Measurements from ENCODE around the gene TBC1D32.
A peak's percentile ranks its signal among the peaks of the same experiment; 100 is the strongest.

The TBC1D32 gene

DNA sequence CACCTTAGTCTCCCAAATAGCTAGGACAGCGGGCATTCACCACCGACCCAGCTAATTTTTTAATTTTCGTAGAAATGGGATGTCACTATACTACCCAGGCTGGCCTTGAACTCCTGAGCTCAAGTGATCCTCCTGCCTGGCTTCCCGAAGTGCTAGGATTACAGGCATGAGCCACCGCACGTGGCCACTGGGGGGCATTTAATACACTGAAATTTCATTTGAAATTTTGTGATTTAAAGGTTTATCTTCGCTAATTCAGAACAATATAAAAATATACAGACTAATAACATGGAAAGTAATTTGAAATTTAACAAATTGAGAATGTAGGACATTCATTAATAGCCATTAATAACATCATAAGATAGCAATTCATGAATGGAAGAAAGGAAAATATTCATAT is 20.5 kb upstream of the TBC1D32 start:
- TF ChIP-seq ARNTL (CRISPR knock-in tag; IDR thresholded peaks at IDR 0.05; ENCODE audit: borderline replicate concordance, low read depth) = no peak
- no peak for TF ChIP-seq ZNF8 (CRISPR knock-in tag; IDR thresholded peaks at IDR 0.05)
- TF ChIP-seq, protein P1, sequence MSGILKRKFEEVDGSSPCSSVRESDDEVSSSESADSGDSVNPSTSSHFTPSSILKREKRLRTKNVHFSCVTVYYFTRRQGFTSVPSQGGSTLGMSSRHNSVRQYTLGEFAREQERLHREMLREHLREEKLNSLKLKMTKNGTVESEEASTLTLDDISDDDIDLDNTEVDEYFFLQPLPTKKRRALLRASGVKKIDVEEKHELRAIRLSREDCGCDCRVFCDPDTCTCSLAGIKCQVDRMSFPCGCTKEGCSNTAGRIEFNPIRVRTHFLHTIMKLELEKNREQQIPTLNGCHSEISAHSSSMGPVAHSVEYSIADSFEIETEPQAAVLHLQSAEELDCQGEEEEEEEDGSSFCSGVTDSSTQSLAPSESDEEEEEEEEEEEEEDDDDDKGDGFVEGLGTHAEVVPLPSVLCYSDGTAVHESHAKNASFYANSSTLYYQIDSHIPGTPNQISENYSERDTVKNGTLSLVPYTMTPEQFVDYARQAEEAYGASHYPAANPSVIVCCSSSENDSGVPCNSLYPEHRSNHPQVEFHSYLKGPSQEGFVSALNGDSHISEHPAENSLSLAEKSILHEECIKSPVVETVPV (CRISPR knock-in tag; IDR thresholded peaks at IDR 0.05) = no peak
- TF ChIP-seq, protein P2, sequence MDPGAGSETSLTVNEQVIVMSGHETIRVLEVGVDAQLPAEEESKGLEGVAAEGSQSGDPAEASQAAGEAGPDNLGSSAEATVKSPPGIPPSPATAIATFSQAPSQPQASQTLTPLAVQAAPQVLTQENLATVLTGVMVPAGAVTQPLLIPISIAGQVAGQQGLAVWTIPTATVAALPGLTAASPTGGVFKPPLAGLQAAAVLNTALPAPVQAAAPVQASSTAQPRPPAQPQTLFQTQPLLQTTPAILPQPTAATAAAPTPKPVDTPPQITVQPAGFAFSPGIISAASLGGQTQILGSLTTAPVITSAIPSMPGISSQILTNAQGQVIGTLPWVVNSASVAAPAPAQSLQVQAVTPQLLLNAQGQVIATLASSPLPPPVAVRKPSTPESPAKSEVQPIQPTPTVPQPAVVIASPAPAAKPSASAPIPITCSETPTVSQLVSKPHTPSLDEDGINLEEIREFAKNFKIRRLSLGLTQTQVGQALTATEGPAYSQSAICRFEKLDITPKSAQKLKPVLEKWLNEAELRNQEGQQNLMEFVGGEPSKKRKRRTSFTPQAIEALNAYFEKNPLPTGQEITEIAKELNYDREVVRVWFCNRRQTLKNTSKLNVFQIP (CRISPR knock-in tag; IDR thresholded peaks at IDR 0.05; ENCODE audit: borderline replicate concordance, low read depth) = no peak
- no peak for ATAC-seq

DNA sequence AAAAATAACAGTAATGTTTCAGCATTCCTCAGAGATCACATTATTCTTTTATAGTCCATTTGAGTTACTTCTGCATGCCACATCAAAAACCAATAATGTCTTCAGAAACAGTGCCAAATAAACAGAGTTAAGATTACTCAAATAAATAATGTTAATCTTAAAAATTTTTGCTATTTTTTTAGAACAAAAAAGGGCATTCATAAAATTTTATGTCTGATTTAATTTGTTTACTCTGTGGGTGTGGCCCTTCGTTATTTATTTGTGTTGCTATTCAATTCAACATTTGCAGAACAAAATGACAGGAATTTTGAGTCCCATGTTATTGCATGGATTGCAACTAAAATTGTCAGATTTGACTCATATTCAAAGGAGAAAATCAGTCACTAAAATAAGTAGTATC is 18.7 kb upstream of the TBC1D32 start:
- no peak for ATAC-seq
- TF ChIP-seq ISL1 (CRISPR knock-in tag; IDR thresholded peaks at IDR 0.05) (no peak), ZNF565 (CRISPR knock-in tag; conservative IDR thresholded peaks at IDR 0.05; ENCODE audit: low read depth) (no peak)

DNA sequence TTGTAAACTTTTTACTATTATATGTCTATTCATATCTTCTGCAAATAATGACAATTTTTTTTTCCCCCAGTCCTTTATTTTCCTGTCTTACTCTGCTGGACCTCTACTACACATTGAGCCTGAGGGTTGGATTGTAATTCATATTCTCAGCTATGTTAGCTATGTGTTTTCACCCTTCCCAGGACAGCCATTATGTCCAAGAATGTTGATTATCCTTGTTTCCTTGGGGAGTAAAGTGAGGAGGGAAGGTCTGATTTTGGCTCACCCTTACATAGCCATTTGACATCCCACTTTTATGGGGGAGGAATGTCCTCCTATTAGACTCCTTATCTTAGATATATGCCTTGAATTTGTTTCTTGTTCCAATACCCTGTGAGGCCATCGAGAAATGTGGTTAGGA is 17.6 kb upstream of the TBC1D32 start:
- ATAC-seq = no peak

DNA sequence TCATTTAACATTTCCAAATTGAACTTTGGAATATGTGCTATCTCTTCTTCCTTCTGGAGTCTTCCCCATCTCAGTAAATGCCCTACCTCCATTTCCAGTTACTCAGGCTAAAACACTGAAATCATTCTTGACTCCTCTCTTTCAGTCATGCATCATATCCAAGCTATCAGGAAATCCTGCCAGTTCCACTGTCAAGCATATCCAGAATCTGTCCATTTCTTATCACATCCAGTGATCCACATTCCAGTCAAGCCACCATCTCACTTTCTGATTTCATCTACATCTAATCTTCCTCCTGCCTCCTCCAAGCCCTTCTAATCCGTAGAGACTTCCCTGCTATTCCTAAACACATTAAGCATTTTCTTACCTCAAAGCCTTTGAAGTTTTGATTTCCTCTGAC is 15.3 kb upstream of the TBC1D32 start:
- TF ChIP-seq ZNF70 (CRISPR knock-in tag; IDR thresholded peaks at IDR 0.05) (no peak), CSDC2 (CRISPR knock-in tag; IDR thresholded peaks at IDR 0.05) (no peak), TCF4 (CRISPR knock-in tag; IDR thresholded peaks at IDR 0.05; ENCODE audit: borderline replicate concordance) (no peak), ARNTL (CRISPR knock-in tag; IDR thresholded peaks at IDR 0.05; ENCODE audit: borderline replicate concordance, low read depth) (no peak), ZNF8 (CRISPR knock-in tag; IDR thresholded peaks at IDR 0.05) (no peak)
- TF ChIP-seq, protein P3, sequence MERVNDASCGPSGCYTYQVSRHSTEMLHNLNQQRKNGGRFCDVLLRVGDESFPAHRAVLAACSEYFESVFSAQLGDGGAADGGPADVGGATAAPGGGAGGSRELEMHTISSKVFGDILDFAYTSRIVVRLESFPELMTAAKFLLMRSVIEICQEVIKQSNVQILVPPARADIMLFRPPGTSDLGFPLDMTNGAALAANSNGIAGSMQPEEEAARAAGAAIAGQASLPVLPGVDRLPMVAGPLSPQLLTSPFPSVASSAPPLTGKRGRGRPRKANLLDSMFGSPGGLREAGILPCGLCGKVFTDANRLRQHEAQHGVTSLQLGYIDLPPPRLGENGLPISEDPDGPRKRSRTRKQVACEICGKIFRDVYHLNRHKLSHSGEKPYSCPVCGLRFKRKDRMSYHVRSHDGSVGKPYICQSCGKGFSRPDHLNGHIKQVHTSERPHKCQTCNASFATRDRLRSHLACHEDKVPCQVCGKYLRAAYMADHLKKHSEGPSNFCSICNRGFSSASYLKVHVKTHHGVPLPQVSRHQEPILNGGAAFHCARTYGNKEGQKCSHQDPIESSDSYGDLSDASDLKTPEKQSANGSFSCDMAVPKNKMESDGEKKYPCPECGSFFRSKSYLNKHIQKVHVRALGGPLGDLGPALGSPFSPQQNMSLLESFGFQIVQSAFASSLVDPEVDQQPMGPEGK (CRISPR knock-in tag; IDR thresholded peaks at IDR 0.05; ENCODE audit: borderline replicate concordance) = no peak

More for the DNA sequence above, 17.6 kb upstream of the TBC1D32 start:
- TF ChIP-seq ESRRG (CRISPR knock-in tag; IDR thresholded peaks at IDR 0.05) (no peak), ZNF70 (CRISPR knock-in tag; IDR thresholded peaks at IDR 0.05) (no peak), ZFP30 (CRISPR knock-in tag; IDR thresholded peaks at IDR 0.05) (no peak), ZNF565 (CRISPR knock-in tag; conservative IDR thresholded peaks at IDR 0.05; ENCODE audit: low read depth) (no peak), RARB (CRISPR knock-in tag; IDR thresholded peaks at IDR 0.05) (no peak), ZFP3 (CRISPR knock-in tag; IDR thresholded peaks at IDR 0.05) (no peak), PPARA (CRISPR knock-in tag; IDR thresholded peaks at IDR 0.05; ENCODE audit: borderline replicate concordance) (no peak), TCF4 (CRISPR knock-in tag; IDR thresholded peaks at IDR 0.05; ENCODE audit: borderline replicate concordance) (no peak), SNAI2 (CRISPR knock-in tag; IDR thresholded peaks at IDR 0.05) (no peak), ISL1 (CRISPR knock-in tag; IDR thresholded peaks at IDR 0.05) (no peak), ZNF8 (CRISPR knock-in tag; IDR thresholded peaks at IDR 0.05) (no peak), GLIS3 (CRISPR knock-in tag; IDR thresholded peaks at IDR 0.05) (no peak), ARNTL (CRISPR knock-in tag; IDR thresholded peaks at IDR 0.05; ENCODE audit: borderline replicate concordance, low read depth) (no peak)
- TF ChIP-seq, protein P4, sequence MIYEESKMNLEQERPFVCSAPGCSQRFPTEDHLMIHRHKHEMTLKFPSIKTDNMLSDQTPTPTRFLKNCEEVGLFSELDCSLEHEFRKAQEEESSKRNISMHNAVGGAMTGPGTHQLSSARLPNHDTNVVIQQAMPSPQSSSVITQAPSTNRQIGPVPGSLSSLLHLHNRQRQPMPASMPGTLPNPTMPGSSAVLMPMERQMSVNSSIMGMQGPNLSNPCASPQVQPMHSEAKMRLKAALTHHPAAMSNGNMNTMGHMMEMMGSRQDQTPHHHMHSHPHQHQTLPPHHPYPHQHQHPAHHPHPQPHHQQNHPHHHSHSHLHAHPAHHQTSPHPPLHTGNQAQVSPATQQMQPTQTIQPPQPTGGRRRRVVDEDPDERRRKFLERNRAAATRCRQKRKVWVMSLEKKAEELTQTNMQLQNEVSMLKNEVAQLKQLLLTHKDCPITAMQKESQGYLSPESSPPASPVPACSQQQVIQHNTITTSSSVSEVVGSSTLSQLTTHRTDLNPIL (CRISPR knock-in tag; IDR thresholded peaks at IDR 0.05; ENCODE audit: low read depth) = no peak
- TF ChIP-seq, protein P3 (CRISPR knock-in tag; IDR thresholded peaks at IDR 0.05; ENCODE audit: borderline replicate concordance) = no peak

DNA sequence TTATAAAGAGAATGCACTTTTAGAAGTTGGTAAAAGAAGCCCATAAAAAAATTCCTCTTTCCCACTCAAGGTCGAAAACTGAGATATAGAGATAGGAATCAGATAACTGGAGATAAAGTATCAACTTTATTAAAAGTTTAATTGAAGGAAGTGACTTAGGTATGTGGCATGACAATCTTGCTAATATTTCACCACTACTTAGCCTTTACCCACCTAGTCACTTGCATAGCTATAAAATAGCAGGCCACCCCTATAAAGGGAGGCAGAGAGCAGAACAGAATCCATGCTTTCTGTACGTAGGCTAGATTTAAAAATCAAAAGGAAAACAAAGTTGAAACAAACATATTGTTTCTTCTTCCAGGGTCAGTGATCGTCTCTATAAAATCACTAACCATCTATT is 13.2 kb upstream of the TBC1D32 start:
- TF ChIP-seq BACH2 (CRISPR knock-in tag; IDR thresholded peaks at IDR 0.05; ENCODE audit: borderline replicate concordance) = no peak
- no peak for TF ChIP-seq ZNF8 (CRISPR knock-in tag; IDR thresholded peaks at IDR 0.05)
- no peak for TF ChIP-seq SNAI2 (CRISPR knock-in tag; IDR thresholded peaks at IDR 0.05)
- no peak for TF ChIP-seq ESRRG (CRISPR knock-in tag; IDR thresholded peaks at IDR 0.05)
- no peak for TF ChIP-seq TCF4 (CRISPR knock-in tag; IDR thresholded peaks at IDR 0.05; ENCODE audit: borderline replicate concordance)
- no peak for TF ChIP-seq PPARA (CRISPR knock-in tag; IDR thresholded peaks at IDR 0.05; ENCODE audit: borderline replicate concordance)
- TF ChIP-seq ISL1 (CRISPR knock-in tag; IDR thresholded peaks at IDR 0.05) = no peak
- no peak for TF ChIP-seq TOX (CRISPR knock-in tag; IDR thresholded peaks at IDR 0.05; ENCODE audit: borderline replicate concordance)
- TF ChIP-seq ZNF565 (CRISPR knock-in tag; conservative IDR thresholded peaks at IDR 0.05; ENCODE audit: low read depth) = no peak
- TF ChIP-seq OSR1 (CRISPR knock-in tag; IDR thresholded peaks at IDR 0.05) = no peak
- no peak for TF ChIP-seq RARB (CRISPR knock-in tag; IDR thresholded peaks at IDR 0.05)
- TF ChIP-seq ZFP3 (CRISPR knock-in tag; IDR thresholded peaks at IDR 0.05) = no peak
- no peak for TF ChIP-seq ZNF70 (CRISPR knock-in tag; IDR thresholded peaks at IDR 0.05)
- TF ChIP-seq CSDC2 (CRISPR knock-in tag; IDR thresholded peaks at IDR 0.05) = no peak
- TF ChIP-seq, protein P4 (CRISPR knock-in tag; IDR thresholded peaks at IDR 0.05; ENCODE audit: low read depth) = no peak
- no peak for TF ChIP-seq ARNTL (CRISPR knock-in tag; IDR thresholded peaks at IDR 0.05; ENCODE audit: borderline replicate concordance, low read depth)
- peak; percentile 31 for ATAC-seq

More for the DNA sequence above, 15.3 kb upstream of the TBC1D32 start:
- no peak for ATAC-seq
